AG04450 (cell line): ENCODE data around the gene SLC38A9. TPM values are rescaled to one million over a fixed set of nuclear protein-coding genes. Genes with fewer than 3 reads are reported as not detected.
"Not testable (repeated sequence)": the region's sequence is repeated elsewhere in the genome, so short reads cannot be mapped to it uniquely, and the experiment has no call there.

Source experiments
- CTCF ChIA-PET: fragments of 300-600, 350-600 bp; formaldehyde crosslinking; extraction: SDS; loops from one replicate; lab custom pipeline; 2022; ENCODE audit warnings: antibody characterized with exemption, inconsistent platforms; lab: Charles Lee
- POLR2A ChIA-PET: fragments of 350-600 bp; formaldehyde crosslinking; extraction: SDS; loops from one replicate; lab custom pipeline; 2021; ENCODE audit warnings: antibody characterized with exemption, inconsistent platforms; lab: Yijun Ruan, JAX
- DNase-seq: peaks from one replicate; pipeline ENCODE4 v3.0.0-alpha.2; 2011; ENCODE audit warnings: low read depth, low spot score
- H3K27ac ChIP-seq: one replicate; pipeline ENCODE4 v1.5.1; 2012; ENCODE audit warnings: low read depth, low read length, control low read depth
- H3K27me3 ChIP-seq: one replicate; pipeline ENCODE4 v1.6.0; 2012; ENCODE audit warnings: low read length; ENCODE audit not compliant: control insufficient read depth, insufficient read depth
- H3K4me3 ChIP-seq: 2 replicates; pipeline ENCODE4 v1.5.1; 2011; ENCODE audit warnings: mild to moderate bottlenecking, low read depth, low read length, control low read depth
- H3K9me3 ChIP-seq: 2 replicates; pipeline ENCODE4 v1.5.1; 2012; ENCODE audit warnings: low read length; ENCODE audit not compliant: control insufficient read depth, insufficient read depth
- CTCF ChIP-seq: IDR thresholded peaks from 2 replicates; pipeline ENCODE4 v1.5.1; 2011; ENCODE audit warnings: low read depth, low read length, control low read depth, inconsistent platforms
- polyA plus RNA-seq: library from polyadenylated mRNA; depleted of rRNA; stranded (reverse); fragments of >200 nt; gene quantifications from 2 replicates; pipeline ENCODE4 v1.2.3, GENCODE V29; 2011

SLC38A9 gene
- polyA plus RNA-seq, 1 experiment = 25.3 TPM

- CTCF ChIA-PET = no interaction called here
- POLR2A ChIA-PET = no interaction called here
- no peaks in the 10 kb centered on the region for H3K27me3 ChIP-seq
- no peak for TF ChIP-seq CTCF
- peaks cover 7% of the 10 kb centered on the region; the same call in 1 of the 2 replicates for H3K9me3 ChIP-seq
- H3K27ac ChIP-seq = no peak overlapping the region
- H3K4me3 ChIP-seq = no peak overlapping the region
- no peak for DNase-seq
Measured at GRCh38 chr5:55734658-55735057, 22.5 kb upstream of the SLC38A9 start.

GRCh38 chr5:55732585-55732984, 20.5 kb upstream of the SLC38A9 start:
- no peak overlapping the region for H3K27ac ChIP-seq
- H3K9me3 ChIP-seq = peaks cover under 1% of the 10 kb centered on the region; the same call in 1 of the 2 replicates
- ChIA-PET POLR2A (no interaction called here), CTCF (no interaction called here)
- no peak for DNase-seq
- no peak overlapping the region for H3K4me3 ChIP-seq
- TF ChIP-seq CTCF = no peak
- H3K27me3 ChIP-seq = no peaks in the 10 kb centered on the region

GRCh38 chr5:55731848-55732247, 19.7 kb upstream of the SLC38A9 start:
- ChIA-PET POLR2A (no interaction called here), CTCF (no interaction called here)
- no peak overlapping the region for H3K4me3 ChIP-seq
- no peak for DNase-seq
- H3K27me3 ChIP-seq = no peaks in the 10 kb centered on the region
- H3K27ac ChIP-seq = no peak overlapping the region
- H3K9me3 ChIP-seq = no peaks in the 10 kb centered on the region; the same call in 1 of the 2 replicates
- no peak for TF ChIP-seq CTCF

- CTCF ChIA-PET = interaction anchor here (0.5 kb wide), 1 partner anchor 17 kb away, joined by 3 read pairs; no protein-coding TSS in a partner anchor
Measured at GRCh38 chr5:55724281-55724680, 12.2 kb upstream of the SLC38A9 start.

GRCh38 chr5:55720188-55720703, 8.1 kb upstream of the SLC38A9 start:
- DNase-seq = no peak
- POLR2A ChIA-PET = no interaction called here
- Histone ChIP-seq H3K27me3 (peaks cover 8% of the 10 kb centered on the region), H3K9me3 (0 out of 2 replicates have a peak, but pooled peaks cover 2% of the 10 kb centered on the region), H3K27ac (no peak overlapping the region), H3K4me3 (no peak overlapping the region)
- TF ChIP-seq CTCF = no peak
- CTCF ChIA-PET = interaction anchor here (0.7 kb wide), 1 partner anchor 271 kb away, joined by 4 read pairs; no protein-coding TSS in a partner anchor

More at GRCh38 chr5:55724281-55724680, 12.2 kb upstream of the SLC38A9 start:
- Histone ChIP-seq H3K9me3 (no peaks in the 10 kb centered on the region), H3K27me3 (peaks cover 8% of the 10 kb centered on the region), H3K4me3 (no peak overlapping the region), H3K27ac (no peak overlapping the region)
- no peak for TF ChIP-seq CTCF
- DNase-seq = no peak
- POLR2A ChIA-PET = no interaction called here

GRCh38 chr5:55719026-55719425, 6.9 kb upstream of the SLC38A9 start:
- DNase-seq, H3K9me3 ChIP-seq, H3K4me3 ChIP-seq, H3K27me3 ChIP-seq, H3K27ac ChIP-seq, CTCF ChIA-PET: not testable (repeated sequence)
- POLR2A ChIA-PET = interaction anchor here (0.7 kb wide), 1 partner anchor 170 kb away, joined by 4 read pairs; no protein-coding TSS in a partner anchor
